Heart left ventricle (tissue), 13 donors: Measurements from ENCODE around the gene PLP2.

Source experiments
- CTCF ChIP-seq, 12 donors: fragments of 200-600 bp; sonication (generic) in 4 of 12; IDR thresholded peaks; one replicate each; pipeline versions ENCODE4 v1.5.0 to v1.8.0; 2018 to 2022; ENCODE audit warnings: antibody characterized with exemption in 12 of 12, mild to moderate bottlenecking in 5 of 12
- POLR2A ChIP-seq, 2 donors: fragments of 450-650 bp; IDR thresholded peaks; one replicate each; pipeline ENCODE4 v1.6.1; 2017; ENCODE audit warnings: antibody characterized with exemption in 2 of 2, mild to moderate bottlenecking in 2 of 2, moderate library complexity in 2 of 2
- donor health status: ischemic (EF 13 %, LVEDD 7.1; RV severe dilation, severe dysfunction).
- donor health status: DM: no; HTN: yes; CAD: no.
- donor health status: DM: no; HTN: no; CAD: no.
- donor health status: ischemic (EF 25% LVEDD 6.9; RV normal size, moderate dysfunction).
- donor health status: ischemic (EF 25% LVEDD 5.7; RV mildly dilated, moderate dysfunction).
- donor health status: ischemic (EF 35%, LVEDD 5.7; RV mildly dilated, moderate dysfunction).
- donor health status: nonischemic (EF 11% LVEDD 7.7; RV severe dilation, severe dysfunction).
- donor health status: DM: yes; HTN: yes; CAD: no.
- donor health status: PGD.
- donor health status: ischemic (EF 29% LVEDD 5.4; RV normal size, mild dysfunction).
- donor health status: nonischemic (EF 23%, LVEDD 6.1; RV moderate dilation, normal function).

- TF ChIP-seq CTCF (IDR thresholded peaks at IDR 0.05) (no peak), POLR2A (IDR thresholded peaks at IDR 0.05) (no peak)
Observed at GRCh38 chrX:49212209-49212608, 40.5 kb downstream of the PLP2 start.
